Measurements from ENCODE around the gene VASN. TPM values are rescaled to one million over a fixed set of nuclear protein-coding genes. Genes with fewer than 3 reads are reported as not detected.

VASN gene
- total RNA-seq, 2 donors from 2014 or later, result 10.4 to 12.1 TPM

DNA sequence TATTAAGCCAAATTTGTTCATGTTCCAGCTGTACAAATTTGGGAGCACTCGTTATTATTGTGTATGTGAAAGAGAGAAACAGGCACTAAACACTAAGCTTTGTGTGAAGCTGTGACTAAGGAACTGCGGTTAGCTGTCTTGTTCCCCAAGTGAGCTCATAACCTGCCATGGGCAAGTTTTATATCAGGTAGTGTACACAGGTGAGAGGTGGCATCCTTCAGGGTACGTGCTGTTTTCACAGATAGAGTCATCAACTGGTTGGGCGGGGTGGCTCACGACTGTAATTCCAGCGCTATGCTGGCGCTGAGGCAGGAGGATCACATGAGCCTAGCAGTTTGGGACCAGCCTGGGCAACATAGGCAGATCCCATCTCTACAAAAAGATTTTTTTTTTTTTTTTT is 56.9 kb downstream of the VASN start:
- H3K4me1 Mint-ChIP-seq, result peaks cover 10% of the 10 kb centered on the region
- Histone ChIP-seq H3K9ac (ENCODE audit: extremely low read depth, low read length, poor library complexity, severe bottlenecking) (no peak overlapping the region), H3K27me3 (ENCODE audit: control insufficient read depth, insufficient read depth, low read length, poor library complexity, severe bottlenecking) (no peaks in the 10 kb centered on the region), H3K27ac (ENCODE audit: low read depth, low read length) (no peak overlapping the region), H3K4me1 (ENCODE audit: control insufficient read depth, insufficient read depth, low read length) (no peaks in the 10 kb centered on the region), H3K9me3 (ENCODE audit: control insufficient read depth, low read length) (no peaks in the 10 kb centered on the region), H3K4me3 (ENCODE audit: low read length) (no peak overlapping the region), H3K36me3 (ENCODE audit: control insufficient read depth, insufficient read depth, low read length) (peaks cover 13% of the 10 kb centered on the region)
- no peaks in the 10 kb centered on the region for H3K9me3 Mint-ChIP-seq
- no peaks in the 10 kb centered on the region for H3K27me3 Mint-ChIP-seq (ENCODE audit: insufficient read depth)
- no peak overlapping the region for H3K4me3 Mint-ChIP-seq
- 96 to 100% methylated on average over 6 to 7 of the region's 7 CpGs for WGBS, 2 experiments (ENCODE audit: insufficient coverage in 1 of 2, insufficient read length in 1 of 2)
- no peak overlapping the region for H3K27ac Mint-ChIP-seq
- no peak for DNase-seq
- peaks cover 29% of the 10 kb centered on the region for H3K36me3 Mint-ChIP-seq (ENCODE audit: low read depth)
- TF ChIP-seq, protein P1, sequence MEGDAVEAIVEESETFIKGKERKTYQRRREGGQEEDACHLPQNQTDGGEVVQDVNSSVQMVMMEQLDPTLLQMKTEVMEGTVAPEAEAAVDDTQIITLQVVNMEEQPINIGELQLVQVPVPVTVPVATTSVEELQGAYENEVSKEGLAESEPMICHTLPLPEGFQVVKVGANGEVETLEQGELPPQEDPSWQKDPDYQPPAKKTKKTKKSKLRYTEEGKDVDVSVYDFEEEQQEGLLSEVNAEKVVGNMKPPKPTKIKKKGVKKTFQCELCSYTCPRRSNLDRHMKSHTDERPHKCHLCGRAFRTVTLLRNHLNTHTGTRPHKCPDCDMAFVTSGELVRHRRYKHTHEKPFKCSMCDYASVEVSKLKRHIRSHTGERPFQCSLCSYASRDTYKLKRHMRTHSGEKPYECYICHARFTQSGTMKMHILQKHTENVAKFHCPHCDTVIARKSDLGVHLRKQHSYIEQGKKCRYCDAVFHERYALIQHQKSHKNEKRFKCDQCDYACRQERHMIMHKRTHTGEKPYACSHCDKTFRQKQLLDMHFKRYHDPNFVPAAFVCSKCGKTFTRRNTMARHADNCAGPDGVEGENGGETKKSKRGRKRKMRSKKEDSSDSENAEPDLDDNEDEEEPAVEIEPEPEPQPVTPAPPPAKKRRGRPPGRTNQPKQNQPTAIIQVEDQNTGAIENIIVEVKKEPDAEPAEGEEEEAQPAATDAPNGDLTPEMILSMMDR (conservative IDR thresholded peaks at IDR 0.05), result no peak

DNA sequence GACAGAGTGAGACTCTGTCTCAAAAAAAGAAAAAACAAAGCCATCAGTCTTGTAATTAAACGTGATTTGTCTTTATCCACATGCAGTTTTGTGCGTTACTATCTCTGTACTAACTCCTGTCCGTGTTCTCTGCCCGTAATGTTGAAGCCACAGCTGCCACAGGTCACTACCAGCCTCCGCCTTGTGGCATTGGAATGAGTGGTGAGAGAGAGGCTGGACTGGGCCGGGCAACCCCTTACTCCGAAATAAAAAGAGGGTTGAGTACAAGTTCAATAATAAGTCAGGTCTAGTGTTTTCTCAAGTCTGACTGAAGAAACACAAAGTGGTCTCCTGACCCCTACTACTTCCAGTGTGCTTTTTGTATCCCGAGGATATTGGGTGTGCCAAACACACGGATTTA is 59.4 kb downstream of the VASN start:
- Histone ChIP-seq H3K4me1 (ENCODE audit: control insufficient read depth, insufficient read depth, low read length) (no peaks in the 10 kb centered on the region), H3K27me3 (ENCODE audit: control insufficient read depth, insufficient read depth, low read length, poor library complexity, severe bottlenecking) (no peaks in the 10 kb centered on the region), H3K9me3 (ENCODE audit: control insufficient read depth, low read length) (no peaks in the 10 kb centered on the region), H3K36me3 (ENCODE audit: control insufficient read depth, insufficient read depth, low read length) (peaks cover 32% of the 10 kb centered on the region), H3K9ac (ENCODE audit: extremely low read depth, low read length, poor library complexity, severe bottlenecking) (no peak overlapping the region), H3K4me3 (ENCODE audit: low read length) (no peak overlapping the region), H3K27ac (ENCODE audit: low read depth, low read length) (no peak overlapping the region)
- Mint-ChIP-seq H3K27ac (no peak overlapping the region), H3K27me3 (ENCODE audit: insufficient read depth) (no peaks in the 10 kb centered on the region), H3K36me3 (ENCODE audit: low read depth) (peaks cover 43% of the 10 kb centered on the region), H3K9me3 (no peaks in the 10 kb centered on the region), H3K4me3 (no peak overlapping the region), H3K4me1 (peaks cover 18% of the 10 kb centered on the region)
- WGBS, 2 experiments (ENCODE audit: insufficient coverage in 1 of 2, insufficient read length in 1 of 2), result 92 to 97% methylated on average over 9 of the region's 9 CpGs
- no peak for DNase-seq
- TF ChIP-seq, protein P1 (conservative IDR thresholded peaks at IDR 0.05), result no peak

Other genes with a start within 250 kb of the VASN start
- not detected for gene SRL, start 129.8 kb upstream of the VASN start, total RNA-seq
- 10 to 100 TPM; 28.2 to 30.1 TPM for gene TFAP4, start 98.8 kb upstream of the VASN start, total RNA-seq
- 10 to 100 TPM in 1 of 2 donors, 1 to 10 TPM in 1; 9.1 to 13.2 TPM for gene GLIS2, start 55.8 kb upstream of the VASN start, total RNA-seq
- 10 to 100 TPM; 57.7 to 66.2 TPM for gene PAM16, start 20.5 kb upstream of the VASN start, total RNA-seq
- 10 to 100 TPM; 32.5 to 37.5 TPM for gene CORO7, start 44.7 kb downstream of the VASN start, total RNA-seq
- 10 to 100 TPM; 37.4 to 38.5 TPM for gene DNAJA3, start 54.0 kb downstream of the VASN start, total RNA-seq
- 10 to 100 TPM; 56.9 to 75.2 TPM for gene NMRAL1, start 102.8 kb downstream of the VASN start, total RNA-seq
- 10 to 100 TPM; 26.3 to 27.7 TPM for gene HMOX2, start 104.5 kb downstream of the VASN start, total RNA-seq
- gene CDIP1, start 166.9 kb downstream of the VASN start, total RNA-seq, result 10 to 100 TPM; 41.8 to 64.4 TPM
- 1 to 10 TPM; 1.5 to 1.6 TPM for gene C16orf96, start 184.5 kb downstream of the VASN start, total RNA-seq
- 10 to 100 TPM; 46.8 to 49.6 TPM for gene UBALD1, start 243.0 kb downstream of the VASN start, total RNA-seq